A673 (cell line): ENCODE data around the gene PRDM16.

Experiments
- EZH2 ChIP-seq: fragments of 200-600 bp; sonication (generic); IDR thresholded peaks from 2 replicates; pipeline ENCODE4 v1.6.1; 2017; ENCODE audit warnings: borderline replicate concordance, low read depth, mild to moderate bottlenecking, mixed read lengths, antibody characterized with exemption, low read length; ENCODE audit not compliant: poor library complexity, severe bottlenecking
- TF ChIP-seq, protein P1 (sequence below): fragments of 300-800, 200-600 bp; sonication (generic); conservative IDR thresholded peaks from 2 replicates; pipeline ENCODE4 v1.5.1; 2017; ENCODE audit warnings: low read depth, mild to moderate bottlenecking, antibody characterized with exemption, low read length, moderate library complexity, mixed read lengths

- TF ChIP-seq, protein P1, sequence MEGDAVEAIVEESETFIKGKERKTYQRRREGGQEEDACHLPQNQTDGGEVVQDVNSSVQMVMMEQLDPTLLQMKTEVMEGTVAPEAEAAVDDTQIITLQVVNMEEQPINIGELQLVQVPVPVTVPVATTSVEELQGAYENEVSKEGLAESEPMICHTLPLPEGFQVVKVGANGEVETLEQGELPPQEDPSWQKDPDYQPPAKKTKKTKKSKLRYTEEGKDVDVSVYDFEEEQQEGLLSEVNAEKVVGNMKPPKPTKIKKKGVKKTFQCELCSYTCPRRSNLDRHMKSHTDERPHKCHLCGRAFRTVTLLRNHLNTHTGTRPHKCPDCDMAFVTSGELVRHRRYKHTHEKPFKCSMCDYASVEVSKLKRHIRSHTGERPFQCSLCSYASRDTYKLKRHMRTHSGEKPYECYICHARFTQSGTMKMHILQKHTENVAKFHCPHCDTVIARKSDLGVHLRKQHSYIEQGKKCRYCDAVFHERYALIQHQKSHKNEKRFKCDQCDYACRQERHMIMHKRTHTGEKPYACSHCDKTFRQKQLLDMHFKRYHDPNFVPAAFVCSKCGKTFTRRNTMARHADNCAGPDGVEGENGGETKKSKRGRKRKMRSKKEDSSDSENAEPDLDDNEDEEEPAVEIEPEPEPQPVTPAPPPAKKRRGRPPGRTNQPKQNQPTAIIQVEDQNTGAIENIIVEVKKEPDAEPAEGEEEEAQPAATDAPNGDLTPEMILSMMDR = no peak
- TF ChIP-seq EZH2 = no peak
Observed at GRCh38 chr1:3263790-3264189, 194.8 kb downstream of the PRDM16 start.
